Astrocyte (in vitro differentiated cells and primary cell): Measurements from ENCODE around the gene TNFRSF4.

Source experiments
- EZH2 ChIP-seq: IDR thresholded peaks from 2 replicates; pipeline ENCODE4 v1.6.1; 2012; ENCODE audit warnings: mild to moderate bottlenecking, low read length, inconsistent platforms; ENCODE audit not compliant: insufficient read depth
- TF ChIP-seq, protein P1 (sequence below): IDR thresholded peaks from 2 replicates; pipeline ENCODE4 v1.5.1; 2011; ENCODE audit warnings: low read depth, mild to moderate bottlenecking, inconsistent platforms, low read length, moderate library complexity; ENCODE audit not compliant: insufficient read depth

DNA sequence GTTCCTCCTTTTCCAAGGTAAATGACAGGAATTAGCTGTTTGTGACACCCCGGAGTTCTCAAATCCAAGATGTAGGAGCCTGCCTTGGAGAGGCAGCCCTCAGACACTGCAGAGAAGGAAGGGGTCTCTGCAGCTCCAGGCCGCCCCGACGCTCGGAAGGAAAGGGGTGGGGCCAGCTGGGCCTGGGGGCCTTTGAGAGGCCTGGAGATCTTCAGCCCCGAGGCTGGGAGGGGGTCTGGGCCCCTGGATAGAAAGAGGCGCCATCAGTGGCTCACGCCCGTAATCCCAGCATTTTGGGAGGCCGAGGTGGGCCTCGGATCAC is 6.4 kb downstream of the TNFRSF4 start:
- TF ChIP-seq, protein P1, sequence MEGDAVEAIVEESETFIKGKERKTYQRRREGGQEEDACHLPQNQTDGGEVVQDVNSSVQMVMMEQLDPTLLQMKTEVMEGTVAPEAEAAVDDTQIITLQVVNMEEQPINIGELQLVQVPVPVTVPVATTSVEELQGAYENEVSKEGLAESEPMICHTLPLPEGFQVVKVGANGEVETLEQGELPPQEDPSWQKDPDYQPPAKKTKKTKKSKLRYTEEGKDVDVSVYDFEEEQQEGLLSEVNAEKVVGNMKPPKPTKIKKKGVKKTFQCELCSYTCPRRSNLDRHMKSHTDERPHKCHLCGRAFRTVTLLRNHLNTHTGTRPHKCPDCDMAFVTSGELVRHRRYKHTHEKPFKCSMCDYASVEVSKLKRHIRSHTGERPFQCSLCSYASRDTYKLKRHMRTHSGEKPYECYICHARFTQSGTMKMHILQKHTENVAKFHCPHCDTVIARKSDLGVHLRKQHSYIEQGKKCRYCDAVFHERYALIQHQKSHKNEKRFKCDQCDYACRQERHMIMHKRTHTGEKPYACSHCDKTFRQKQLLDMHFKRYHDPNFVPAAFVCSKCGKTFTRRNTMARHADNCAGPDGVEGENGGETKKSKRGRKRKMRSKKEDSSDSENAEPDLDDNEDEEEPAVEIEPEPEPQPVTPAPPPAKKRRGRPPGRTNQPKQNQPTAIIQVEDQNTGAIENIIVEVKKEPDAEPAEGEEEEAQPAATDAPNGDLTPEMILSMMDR, result no peak
- no peak for TF ChIP-seq EZH2
